Measurements from ENCODE around the gene EDC3. TPM values are rescaled to one million over a fixed set of nuclear protein-coding genes. Genes with fewer than 3 reads are reported as not detected.
A peak's percentile ranks its signal among the peaks of the same experiment; 100 is the strongest.
"Not testable (repeated sequence)": the region's sequence is repeated elsewhere in the genome, so short reads cannot be mapped to it uniquely, and the experiment has no call there.

EDC3 gene
- 31.1 TPM for polyA plus RNA-seq
- long read RNA-seq, donor 1, partial matches to known transcripts: 0 of 5 reads
- long read RNA-seq, donor 1, other reads (novel, unspliced or antisense): 0 of 5 reads
- long read RNA-seq, donor 2, transcript EDC3-201 (7 exons, 3,763 nt): major isoform, 10 of 36 reads
- long read RNA-seq, donor 2, partial matches to known transcripts: 22 of 36 reads
- long read RNA-seq, donor 2, other reads (novel, unspliced or antisense): 0 of 36 reads
- long read RNA-seq, donor 3: 0 reads
- long read RNA-seq, donor 4: 0 reads
- long read RNA-seq, donor 5, partial matches to known transcripts: 0 of 5 reads
- long read RNA-seq, donor 5, other reads (novel, unspliced or antisense): 0 of 5 reads
- long read RNA-seq, donor 6, transcript EDC3-201 (7 exons, 3,763 nt): major isoform, 7 of 13 reads
- long read RNA-seq, donor 6, partial matches to known transcripts: 0 of 13 reads
- long read RNA-seq, donor 6, other reads (novel, unspliced or antisense): 0 of 13 reads
- long read RNA-seq, donor 7, partial matches to known transcripts: 0 of 4 reads
- long read RNA-seq, donor 7, other reads (novel, unspliced or antisense): 0 of 4 reads
- long read RNA-seq, donor 8, partial matches to known transcripts: 20 of 36 reads
- long read RNA-seq, donor 8, other reads (novel, unspliced or antisense): 9 of 36 reads
- long read RNA-seq, donor 9, partial matches to known transcripts: 0 of 4 reads
- long read RNA-seq, donor 9, other reads (novel, unspliced or antisense): 0 of 4 reads
- long read RNA-seq, donor 10, transcript EDC3-201 (7 exons, 3,763 nt): major isoform, 8 of 15 reads
- long read RNA-seq, donor 10, partial matches to known transcripts: 0 of 15 reads
- long read RNA-seq, donor 10, other reads (novel, unspliced or antisense): 0 of 15 reads
- long read RNA-seq, donor 11, partial matches to known transcripts: 0 of 4 reads
- long read RNA-seq, donor 11, other reads (novel, unspliced or antisense): 0 of 4 reads

DNA sequence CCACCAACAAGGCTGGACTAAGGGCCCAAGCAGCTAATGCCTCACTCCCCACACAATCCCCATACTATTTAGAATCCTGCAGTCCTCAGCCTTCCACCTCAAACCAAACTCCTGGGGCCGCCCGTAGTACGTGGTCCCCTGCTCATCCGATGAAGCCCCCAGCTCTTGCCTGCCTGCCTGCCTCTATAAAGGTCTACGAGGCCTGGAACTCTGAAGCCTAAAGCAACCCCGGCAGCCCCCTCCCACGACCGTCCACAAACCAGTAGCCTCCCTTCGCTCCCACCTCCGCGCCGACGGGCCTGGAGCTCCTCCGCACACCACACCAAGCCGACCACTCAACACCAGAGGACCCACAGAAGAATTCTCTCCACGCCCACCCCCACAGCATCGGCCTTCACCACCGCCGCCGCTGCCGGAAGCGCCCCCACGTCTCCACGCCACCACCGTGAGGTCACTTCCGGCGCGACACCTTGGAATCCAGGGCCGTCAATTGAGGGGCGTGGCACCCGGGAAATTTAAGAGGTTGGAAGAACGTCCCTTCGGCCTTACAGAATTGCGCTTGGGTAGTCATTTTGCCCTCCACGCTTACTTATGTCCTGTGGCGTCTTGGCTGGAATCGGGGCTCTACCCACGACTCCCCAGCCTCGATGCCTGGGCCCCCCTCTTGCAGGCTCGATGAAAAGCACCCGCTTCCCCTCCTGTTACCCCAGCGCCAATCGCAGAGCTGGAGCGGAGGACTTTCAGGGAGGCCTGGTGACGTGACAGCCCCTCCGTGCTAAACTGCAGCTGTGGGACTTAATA, at the start of gene EDC3:
TSS of gene EDC3 (minus strand) at position 428 of the 801 bp plus-strand sequence. CDS start 20,900 bp downstream, outside the sequence.
- H3K4me1 ChIP-seq (ENCODE audit: control insufficient read depth, insufficient read depth, low read length): peaks cover 8% of the 10 kb centered on the region
- no peaks in the 10 kb centered on the region for H3K9me3 ChIP-seq (ENCODE audit: control insufficient read depth, low read depth, low read length)
- peak within 1 kb of the TSS; percentile 92 for H3K4me3 ChIP-seq (ENCODE audit: low read length)
- H3K27me3 ChIP-seq (ENCODE audit: control insufficient read depth, insufficient read depth, low read length): no peaks in the 10 kb centered on the region
- WGBS (ENCODE audit: insufficient coverage, low lambda C conversion rate): no CpG with 5 or more reads among the region's 46 CpGs
- no peaks in the 10 kb centered on the region for H3K36me3 ChIP-seq (ENCODE audit: control insufficient read depth, insufficient read depth, low read length)
- peak within 1 kb of the TSS; percentile 68 for H3K27ac ChIP-seq (ENCODE audit: low read length)
- peak; percentile 85 to 88 for DNase-seq

GRCh38 chr15:74742422-74742821, 46.6 kb upstream of the EDC3 start:
- H3K36me3 ChIP-seq (ENCODE audit: control insufficient read depth, insufficient read depth, low read length): no peaks in the 10 kb centered on the region
- no peak for DNase-seq
- H3K27me3 ChIP-seq (ENCODE audit: control insufficient read depth, insufficient read depth, low read length): no peaks in the 10 kb centered on the region
- no peak overlapping the region for H3K4me3 ChIP-seq (ENCODE audit: low read length)
- 67% methylated on average over 2 of the region's 5 CpGs for WGBS (ENCODE audit: insufficient coverage, low lambda C conversion rate)
- H3K9me3 ChIP-seq (ENCODE audit: control insufficient read depth, low read depth, low read length): peaks cover 3% of the 10 kb centered on the region
- no peaks in the 10 kb centered on the region for H3K4me1 ChIP-seq (ENCODE audit: control insufficient read depth, insufficient read depth, low read length)
- H3K27ac ChIP-seq (ENCODE audit: low read length): no peak overlapping the region

GRCh38 chr15:74738239-74738638, 42.4 kb upstream of the EDC3 start:
- H3K4me1 ChIP-seq (ENCODE audit: control insufficient read depth, insufficient read depth, low read length); H3K27ac ChIP-seq (ENCODE audit: low read length); DNase-seq; H3K27me3 ChIP-seq (ENCODE audit: control insufficient read depth, insufficient read depth, low read length); H3K9me3 ChIP-seq (ENCODE audit: control insufficient read depth, low read depth, low read length); H3K4me3 ChIP-seq (ENCODE audit: low read length); H3K36me3 ChIP-seq (ENCODE audit: control insufficient read depth, insufficient read depth, low read length): not testable (repeated sequence)
- 94% methylated on average over 2 of the region's 5 CpGs for WGBS (ENCODE audit: insufficient coverage, low lambda C conversion rate)

GRCh38 chr15:74735305-74735704, 39.5 kb upstream of the EDC3 start:
- no peak for DNase-seq
- Histone ChIP-seq H3K4me1 (ENCODE audit: control insufficient read depth, insufficient read depth, low read length) (peaks cover 9% of the 10 kb centered on the region), H3K9me3 (ENCODE audit: control insufficient read depth, low read depth, low read length) (no peaks in the 10 kb centered on the region), H3K27me3 (ENCODE audit: control insufficient read depth, insufficient read depth, low read length) (peaks cover 17% of the 10 kb centered on the region), H3K27ac (ENCODE audit: low read length) (no peak overlapping the region), H3K36me3 (ENCODE audit: control insufficient read depth, insufficient read depth, low read length) (no peaks in the 10 kb centered on the region), H3K4me3 (ENCODE audit: low read length) (no peak overlapping the region)
- 100% methylated on average over 1 of the region's 3 CpGs for WGBS (ENCODE audit: insufficient coverage, low lambda C conversion rate)

DNA sequence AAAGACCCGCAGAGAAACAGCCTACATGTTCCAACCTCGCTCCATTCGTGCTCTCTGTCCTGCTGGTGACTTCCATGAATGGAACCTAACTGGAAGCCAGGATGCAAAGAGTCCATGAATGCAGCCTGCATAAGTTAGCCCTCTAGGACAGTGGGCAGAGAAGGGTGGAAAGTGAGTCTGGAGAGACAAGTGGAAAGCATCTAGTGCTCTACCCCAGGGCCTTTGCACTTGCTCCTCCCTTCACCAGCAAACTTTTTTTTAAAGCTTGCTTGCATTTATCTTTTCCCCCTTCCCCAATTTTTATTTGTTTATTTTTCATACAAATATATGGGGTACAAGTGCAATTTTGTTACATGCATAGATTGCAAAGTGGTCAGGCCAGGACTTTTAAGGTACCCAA, 37.4 kb upstream of the EDC3 start:
- H3K36me3 ChIP-seq (ENCODE audit: control insufficient read depth, insufficient read depth, low read length): no peaks in the 10 kb centered on the region
- no peak for DNase-seq
- H3K9me3 ChIP-seq (ENCODE audit: control insufficient read depth, low read depth, low read length): no peaks in the 10 kb centered on the region
- no CpG with 5 or more reads among the region's 3 CpGs for WGBS (ENCODE audit: insufficient coverage, low lambda C conversion rate)
- peaks cover 17% of the 10 kb centered on the region for H3K27me3 ChIP-seq (ENCODE audit: control insufficient read depth, insufficient read depth, low read length)
- no peak overlapping the region for H3K27ac ChIP-seq (ENCODE audit: low read length)
- peaks cover 15% of the 10 kb centered on the region for H3K4me1 ChIP-seq (ENCODE audit: control insufficient read depth, insufficient read depth, low read length)
- H3K4me3 ChIP-seq (ENCODE audit: low read length): no peak overlapping the region

DNA sequence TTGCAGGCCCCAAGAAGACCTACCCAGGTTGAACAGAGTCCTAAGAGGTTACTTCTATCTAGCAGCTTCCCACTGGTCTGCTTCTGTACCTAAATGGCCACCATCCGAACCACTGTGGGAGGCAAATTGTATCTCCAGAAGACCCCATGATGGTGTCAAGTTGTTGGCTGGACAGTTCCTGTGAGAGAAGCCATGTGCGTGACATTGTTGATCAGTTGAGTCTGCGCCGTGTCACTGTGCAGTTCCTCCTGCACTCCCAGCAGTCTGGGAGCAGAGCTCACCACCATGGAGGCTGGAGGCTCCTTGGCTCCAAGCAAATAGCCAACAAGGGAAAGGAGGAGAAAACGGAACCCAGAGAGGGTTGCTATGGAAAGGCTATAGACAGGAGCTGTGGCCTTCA, 37.0 kb upstream of the EDC3 start:
- Histone ChIP-seq H3K4me3 (ENCODE audit: low read length) (no peak overlapping the region), H3K4me1 (ENCODE audit: control insufficient read depth, insufficient read depth, low read length) (peaks cover 15% of the 10 kb centered on the region), H3K27me3 (ENCODE audit: control insufficient read depth, insufficient read depth, low read length) (peaks cover 19% of the 10 kb centered on the region), H3K36me3 (ENCODE audit: control insufficient read depth, insufficient read depth, low read length) (no peaks in the 10 kb centered on the region), H3K9me3 (ENCODE audit: control insufficient read depth, low read depth, low read length) (no peaks in the 10 kb centered on the region), H3K27ac (ENCODE audit: low read length) (no peak overlapping the region)
- no peak for DNase-seq
- WGBS (ENCODE audit: insufficient coverage, low lambda C conversion rate): no CpG with 5 or more reads among the region's 5 CpGs

DNA sequence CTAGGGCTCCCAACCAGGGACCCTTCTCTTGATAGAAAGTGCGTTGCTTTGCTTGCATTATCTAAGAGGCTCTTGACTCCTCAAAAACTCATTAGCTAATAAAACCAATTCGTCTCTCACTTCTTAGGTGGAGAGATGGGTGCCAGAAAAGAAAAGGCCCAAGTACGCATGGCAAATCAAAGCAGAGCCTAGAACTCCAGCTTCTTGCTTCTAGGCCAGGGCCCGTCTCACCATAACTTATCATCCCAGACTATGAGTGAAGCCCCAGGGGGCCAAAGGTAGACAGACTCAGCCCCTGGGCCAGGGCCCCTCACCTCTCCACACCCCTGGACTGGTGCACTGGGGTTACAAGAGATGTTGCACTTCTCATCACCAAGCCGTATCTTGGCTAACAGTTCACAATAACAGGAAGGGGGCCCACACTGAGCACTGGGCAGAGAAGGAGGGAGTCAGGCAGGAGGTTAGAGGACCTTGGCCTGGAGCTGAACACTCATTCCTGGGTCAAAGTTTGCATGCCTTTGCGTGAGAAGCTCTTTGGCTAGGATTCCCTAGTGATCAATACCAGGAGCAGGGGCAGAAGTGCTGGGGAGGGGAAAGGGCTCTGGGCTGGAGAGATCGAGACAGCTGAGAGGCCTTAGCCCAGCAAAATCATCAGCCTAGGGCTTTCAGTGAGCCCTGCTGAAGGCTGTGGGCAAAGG, 34.9 kb upstream of the EDC3 start:
- no CpG with 5 or more reads among the region's 7 CpGs for WGBS (ENCODE audit: insufficient coverage, low lambda C conversion rate)
- peaks cover 35% of the 10 kb centered on the region for H3K27me3 ChIP-seq (ENCODE audit: control insufficient read depth, insufficient read depth, low read length)

GRCh38 chr15:74729372-74729771, 33.5 kb upstream of the EDC3 start:
- peaks cover 48% of the 10 kb centered on the region for H3K27me3 ChIP-seq (ENCODE audit: control insufficient read depth, insufficient read depth, low read length)
- not testable (repeated sequence) for H3K36me3 ChIP-seq (ENCODE audit: control insufficient read depth, insufficient read depth, low read length); H3K4me3 ChIP-seq (ENCODE audit: low read length); H3K9me3 ChIP-seq (ENCODE audit: control insufficient read depth, low read depth, low read length); H3K27ac ChIP-seq (ENCODE audit: low read length); DNase-seq
- H3K4me1 ChIP-seq (ENCODE audit: control insufficient read depth, insufficient read depth, low read length): peaks cover 23% of the 10 kb centered on the region
- WGBS (ENCODE audit: insufficient coverage, low lambda C conversion rate): no CpG with 5 or more reads among the region's 6 CpGs

More for the DNA sequence above, 34.9 kb upstream of the EDC3 start:
- peak; percentile 61 to 88 for DNase-seq
- Histone ChIP-seq H3K4me1 (ENCODE audit: control insufficient read depth, insufficient read depth, low read length) (peaks cover 23% of the 10 kb centered on the region), H3K9me3 (ENCODE audit: control insufficient read depth, low read depth, low read length) (no peaks in the 10 kb centered on the region), H3K4me3 (ENCODE audit: low read length) (no peak overlapping the region), H3K27ac (ENCODE audit: low read length) (peak overlapping the region; percentile 58), H3K36me3 (ENCODE audit: control insufficient read depth, insufficient read depth, low read length) (no peaks in the 10 kb centered on the region)

- no CpG with 5 or more reads among the region's 30 CpGs for WGBS (ENCODE audit: insufficient coverage, low lambda C conversion rate)
- peaks cover 47% of the 10 kb centered on the region for H3K27me3 ChIP-seq (ENCODE audit: control insufficient read depth, insufficient read depth, low read length)
These were observed 32.9 kb upstream of the EDC3 start for GRCh38 chr15:74728699-74729098.

More at GRCh38 chr15:74728699-74729098, 32.9 kb upstream of the EDC3 start:
- not testable (repeated sequence) for H3K27ac ChIP-seq (ENCODE audit: low read length); DNase-seq; H3K9me3 ChIP-seq (ENCODE audit: control insufficient read depth, low read depth, low read length); H3K4me3 ChIP-seq (ENCODE audit: low read length); H3K36me3 ChIP-seq (ENCODE audit: control insufficient read depth, insufficient read depth, low read length)
- peaks cover 23% of the 10 kb centered on the region for H3K4me1 ChIP-seq (ENCODE audit: control insufficient read depth, insufficient read depth, low read length)
